Measurements from ENCODE around the gene HDHD3. TPM values are rescaled to one million over a fixed set of nuclear protein-coding genes. Genes with fewer than 3 reads are reported as not detected.

Gene HDHD3
- total RNA-seq, 1 donor from 2014 or later = 8.8 TPM

DNA sequence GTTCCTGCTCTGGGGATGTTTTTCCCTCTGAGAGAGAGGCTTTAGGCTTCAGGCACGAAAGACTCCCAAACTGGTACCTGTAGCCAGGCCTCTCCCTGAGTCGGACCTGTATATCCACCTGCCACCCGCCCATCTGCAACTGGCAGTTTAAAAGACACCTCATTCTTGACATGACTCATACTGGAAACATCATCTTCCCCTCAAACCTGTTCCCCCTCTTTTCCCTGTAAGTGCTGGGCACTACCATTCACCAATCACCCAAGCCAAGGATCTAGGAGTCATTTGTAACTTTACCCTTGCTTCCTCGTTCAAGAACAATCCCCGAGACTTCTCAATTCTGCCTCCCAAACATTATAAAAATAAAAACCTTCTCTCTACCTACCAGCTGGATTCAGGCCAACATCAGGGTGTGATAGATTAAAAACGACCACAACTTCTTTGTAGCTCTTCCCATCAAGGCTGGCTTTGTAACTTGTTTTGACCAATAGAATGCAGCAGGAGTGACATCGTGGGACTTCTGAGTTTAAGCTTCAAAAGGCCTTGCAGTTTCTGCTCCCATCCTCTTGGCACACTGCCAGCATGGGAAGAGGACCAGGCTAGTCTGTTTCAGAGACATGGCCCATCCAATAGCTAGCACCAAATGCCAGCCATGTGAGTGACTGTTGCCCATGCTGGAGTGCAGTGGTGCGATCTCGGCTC is 34.9 kb downstream of the HDHD3 start:
- Mint-ChIP-seq H3K9me3 (ENCODE audit: unreplicated experiment) (no peaks in the 10 kb centered on the region), H3K36me3 (ENCODE audit: low read depth, unreplicated experiment) (no peaks in the 10 kb centered on the region), H3K27ac (ENCODE audit: unreplicated experiment) (no peak overlapping the region), H3K4me3 (ENCODE audit: unreplicated experiment) (no peak overlapping the region), H3K27me3 (ENCODE audit: low read depth, unreplicated experiment) (peaks cover 5% of the 10 kb centered on the region), H3K4me1 (ENCODE audit: low read depth, unreplicated experiment) (peaks cover 4% of the 10 kb centered on the region)
- DNase-seq (ENCODE audit: low read depth) = no peak
- H3K27me3 ChIP-seq (ENCODE audit: insufficient read depth, low read length) = no peaks in the 10 kb centered on the region
- H3K4me2 ChIP-seq (ENCODE audit: low read length) = no peak overlapping the region
- H3K9me3 ChIP-seq (ENCODE audit: insufficient read depth, low read depth, low read length) = no peaks in the 10 kb centered on the region
- no peak for TF ChIP-seq EZH2 (IDR thresholded peaks at IDR 0.05; ENCODE audit: insufficient read depth, low read length)
- H3K27ac ChIP-seq (ENCODE audit: low read depth, low read length) = no peak overlapping the region
- no peak overlapping the region for H3K4me3 ChIP-seq (ENCODE audit: insufficient read depth, low read depth, low read length)
- no peak overlapping the region for H3K9ac ChIP-seq (ENCODE audit: low read length)
- no peak overlapping the region for H2AFZ ChIP-seq (ENCODE audit: low read depth, low read length)
- no peaks in the 10 kb centered on the region for H3K4me1 ChIP-seq (ENCODE audit: insufficient read depth, low read length)
- no peaks in the 10 kb centered on the region for H4K20me1 ChIP-seq (ENCODE audit: insufficient read depth, low read length)
- FAIRE-seq = no peak
- no peaks in the 10 kb centered on the region for H3K36me3 ChIP-seq (ENCODE audit: insufficient read depth, low read length)
- no peaks in the 10 kb centered on the region for H3K79me2 ChIP-seq (ENCODE audit: insufficient read depth, low read length)

- no peaks in the 10 kb centered on the region for H4K20me1 ChIP-seq (ENCODE audit: insufficient read depth, low read length)
- Mint-ChIP-seq H3K27me3 (ENCODE audit: low read depth, unreplicated experiment) (peaks cover 5% of the 10 kb centered on the region), H3K4me1 (ENCODE audit: low read depth, unreplicated experiment) (peaks cover 4% of the 10 kb centered on the region), H3K4me3 (ENCODE audit: unreplicated experiment) (peak within 1 kb of the TSS; percentile 89), H3K36me3 (ENCODE audit: low read depth, unreplicated experiment) (no peaks in the 10 kb centered on the region), H3K9me3 (ENCODE audit: unreplicated experiment) (no peaks in the 10 kb centered on the region), H3K27ac (ENCODE audit: unreplicated experiment) (peak within 1 kb of the TSS; percentile 59)
- peak within 1 kb of the TSS; percentile 98 for H3K4me2 ChIP-seq (ENCODE audit: low read length)
- peak within 1 kb of the TSS; percentile 96 for H2AFZ ChIP-seq (ENCODE audit: low read depth, low read length)
- TF ChIP-seq, protein P1, sequence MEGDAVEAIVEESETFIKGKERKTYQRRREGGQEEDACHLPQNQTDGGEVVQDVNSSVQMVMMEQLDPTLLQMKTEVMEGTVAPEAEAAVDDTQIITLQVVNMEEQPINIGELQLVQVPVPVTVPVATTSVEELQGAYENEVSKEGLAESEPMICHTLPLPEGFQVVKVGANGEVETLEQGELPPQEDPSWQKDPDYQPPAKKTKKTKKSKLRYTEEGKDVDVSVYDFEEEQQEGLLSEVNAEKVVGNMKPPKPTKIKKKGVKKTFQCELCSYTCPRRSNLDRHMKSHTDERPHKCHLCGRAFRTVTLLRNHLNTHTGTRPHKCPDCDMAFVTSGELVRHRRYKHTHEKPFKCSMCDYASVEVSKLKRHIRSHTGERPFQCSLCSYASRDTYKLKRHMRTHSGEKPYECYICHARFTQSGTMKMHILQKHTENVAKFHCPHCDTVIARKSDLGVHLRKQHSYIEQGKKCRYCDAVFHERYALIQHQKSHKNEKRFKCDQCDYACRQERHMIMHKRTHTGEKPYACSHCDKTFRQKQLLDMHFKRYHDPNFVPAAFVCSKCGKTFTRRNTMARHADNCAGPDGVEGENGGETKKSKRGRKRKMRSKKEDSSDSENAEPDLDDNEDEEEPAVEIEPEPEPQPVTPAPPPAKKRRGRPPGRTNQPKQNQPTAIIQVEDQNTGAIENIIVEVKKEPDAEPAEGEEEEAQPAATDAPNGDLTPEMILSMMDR (IDR thresholded peaks at IDR 0.05; ENCODE audit: insufficient read depth, low read depth, low read length) = no peak
- no peak for TF ChIP-seq EZH2 (IDR thresholded peaks at IDR 0.05; ENCODE audit: insufficient read depth, low read length)
- no peaks in the 10 kb centered on the region for H3K4me1 ChIP-seq (ENCODE audit: insufficient read depth, low read length)
- FAIRE-seq (no peak), DNase-seq (ENCODE audit: low read depth) (peak; percentile 79)
- H3K79me2 ChIP-seq (ENCODE audit: insufficient read depth, low read length) = no peaks in the 10 kb centered on the region
- peak within 1 kb of the TSS; percentile 83 for H3K9ac ChIP-seq (ENCODE audit: low read length)
- peak within 1 kb of the TSS; percentile 66 for H3K27ac ChIP-seq (ENCODE audit: low read depth, low read length)
- peak within 1 kb of the TSS; percentile 82 for H3K4me3 ChIP-seq (ENCODE audit: insufficient read depth, low read depth, low read length)
- no peaks in the 10 kb centered on the region for H3K27me3 ChIP-seq (ENCODE audit: insufficient read depth, low read length)
- H3K36me3 ChIP-seq (ENCODE audit: insufficient read depth, low read length) = no peaks in the 10 kb centered on the region
- no peaks in the 10 kb centered on the region for H3K9me3 ChIP-seq (ENCODE audit: insufficient read depth, low read depth, low read length)
These were observed 36.6 kb downstream of the HDHD3 start, which contains the start of gene WDR31 for GRCh38 chr9:113340011-113340699. Gene WDR31 (minus strand): TSS chr9:113340275. CDS start chr9:113332022, 8,253 bp downstream.

DNA sequence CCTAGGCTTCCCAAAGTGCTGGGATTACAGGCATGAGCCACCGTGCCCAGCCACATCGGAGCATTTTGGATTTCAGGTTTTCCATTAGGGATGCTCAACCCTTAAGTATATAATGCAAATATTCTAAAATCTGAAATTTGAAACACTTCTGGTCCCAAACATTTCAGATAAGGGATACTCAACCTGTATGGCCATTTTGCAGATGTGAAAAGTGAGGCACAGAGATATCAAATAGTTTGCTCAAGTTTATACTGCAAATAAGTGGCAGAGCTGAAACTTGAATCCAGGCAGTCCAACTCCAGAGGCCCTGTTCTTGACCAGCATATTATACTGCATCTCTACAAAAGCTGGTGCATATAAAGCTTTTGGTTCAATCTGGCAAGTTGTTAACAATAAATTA is 39.1 kb downstream of the HDHD3 start:
- FAIRE-seq = no peak
- Histone ChIP-seq H3K79me2 (ENCODE audit: insufficient read depth, low read length) (no peaks in the 10 kb centered on the region), H3K9me3 (ENCODE audit: insufficient read depth, low read depth, low read length) (no peaks in the 10 kb centered on the region), H3K4me1 (ENCODE audit: insufficient read depth, low read length) (no peaks in the 10 kb centered on the region), H3K9ac (ENCODE audit: low read length) (no peak overlapping the region), H2AFZ (ENCODE audit: low read depth, low read length) (no peak overlapping the region), H3K36me3 (ENCODE audit: insufficient read depth, low read length) (no peaks in the 10 kb centered on the region), H3K27me3 (ENCODE audit: insufficient read depth, low read length) (no peaks in the 10 kb centered on the region), H3K4me3 (ENCODE audit: insufficient read depth, low read depth, low read length) (no peak overlapping the region), H3K27ac (ENCODE audit: low read depth, low read length) (no peak overlapping the region), H4K20me1 (ENCODE audit: insufficient read depth, low read length) (no peaks in the 10 kb centered on the region), H3K4me2 (ENCODE audit: low read length) (no peak overlapping the region)
- H3K9me3 Mint-ChIP-seq (ENCODE audit: unreplicated experiment) = no peaks in the 10 kb centered on the region
- H3K27ac Mint-ChIP-seq (ENCODE audit: unreplicated experiment) = no peak overlapping the region
- no peak overlapping the region for H3K4me3 Mint-ChIP-seq (ENCODE audit: unreplicated experiment)
- no peak for DNase-seq (ENCODE audit: low read depth)
- TF ChIP-seq, protein P1 (IDR thresholded peaks at IDR 0.05; ENCODE audit: insufficient read depth, low read depth, low read length) = no peak
- TF ChIP-seq EZH2 (IDR thresholded peaks at IDR 0.05; ENCODE audit: insufficient read depth, low read length) = no peak
- no peaks in the 10 kb centered on the region for H3K36me3 Mint-ChIP-seq (ENCODE audit: low read depth, unreplicated experiment)
- peaks cover 5% of the 10 kb centered on the region for H3K27me3 Mint-ChIP-seq (ENCODE audit: low read depth, unreplicated experiment)
- H3K4me1 Mint-ChIP-seq (ENCODE audit: low read depth, unreplicated experiment) = no peaks in the 10 kb centered on the region
